ENCODE data around the gene PLCD3.

GRCh38 chr17:45073414-45074070 lies 58.8 kb downstream of the PLCD3 start:
- TF ChIP-seq CTCF (conservative IDR thresholded peaks at IDR 0.05 in 1 of 2, IDR thresholded peaks at IDR 0.05 in 1 of 2; ENCODE audit: low read depth in 1 of 2, low read length in 2 of 2): no peak
- TF ChIP-seq EZH2 (IDR thresholded peaks at IDR 0.05; ENCODE audit: low read length, missing control alignments): no peak
